G401 (cell line): ENCODE results near the gene GPR146. TPM values are rescaled to one million over a fixed set of nuclear protein-coding genes. Genes with fewer than 3 reads are reported as not detected.
"Not testable (repeated sequence)": the region's sequence is repeated elsewhere in the genome, so short reads cannot be mapped to it uniquely, and the experiment has no call there.

Experiments
- DNase-seq: peaks from one replicate; pipeline ENCODE4 v3.0.0-alpha.2; 2015; ENCODE audit warnings: low spot score
- in situ Hi-C: cut with HindIII; loops from 2 replicates; pipeline ENCODE4 v1.10.0; 2016; ENCODE audit warnings: low sequenced_read_pairs, mixed read lengths
- total RNA-seq: library from RNA; depleted of rRNA; stranded (reverse); fragments of >200 nt; shearing (Covaris generic); gene quantifications from 2 replicates; pipeline ENCODE4 v1.2.3, GENCODE V29; 2014

The GPR146 gene
- total RNA-seq, 1 experiment from 2014 or later, result 1.2 TPM

DNA sequence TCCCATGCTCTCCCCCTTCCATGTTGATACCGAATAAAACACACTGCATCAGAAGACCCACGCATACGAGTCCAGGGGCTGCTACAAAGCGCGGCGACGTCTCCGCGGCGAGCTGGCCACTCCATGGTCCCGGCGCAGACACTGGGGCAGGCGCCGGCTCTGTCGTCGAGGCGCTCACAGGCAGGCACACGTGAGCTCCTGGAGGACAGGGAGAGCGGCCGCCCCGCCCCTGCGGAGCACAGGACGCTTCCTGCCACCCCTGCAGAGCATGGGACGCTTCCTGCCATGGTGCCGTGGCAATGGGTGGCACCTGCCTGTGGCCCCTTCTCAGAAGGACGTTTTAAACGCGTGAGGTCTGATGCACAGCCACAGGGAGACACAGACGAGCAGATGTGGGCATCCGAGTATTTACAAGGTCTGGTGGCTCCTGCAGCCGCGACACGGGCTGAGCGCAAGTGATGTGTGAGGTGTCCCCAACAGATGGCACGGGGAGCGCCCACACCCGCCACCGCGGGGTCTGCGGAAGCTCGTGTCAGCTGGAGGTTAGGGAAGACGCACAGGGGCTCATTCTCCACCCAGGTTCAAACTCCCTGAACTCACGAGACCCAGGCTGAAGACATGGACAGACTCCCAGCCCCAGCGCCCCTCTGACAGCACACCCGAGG is 21.4 kb upstream of the GPR146 start:
- DNase-seq, result no peak
- in situ Hi-C loops, result no loop called here

DNA sequence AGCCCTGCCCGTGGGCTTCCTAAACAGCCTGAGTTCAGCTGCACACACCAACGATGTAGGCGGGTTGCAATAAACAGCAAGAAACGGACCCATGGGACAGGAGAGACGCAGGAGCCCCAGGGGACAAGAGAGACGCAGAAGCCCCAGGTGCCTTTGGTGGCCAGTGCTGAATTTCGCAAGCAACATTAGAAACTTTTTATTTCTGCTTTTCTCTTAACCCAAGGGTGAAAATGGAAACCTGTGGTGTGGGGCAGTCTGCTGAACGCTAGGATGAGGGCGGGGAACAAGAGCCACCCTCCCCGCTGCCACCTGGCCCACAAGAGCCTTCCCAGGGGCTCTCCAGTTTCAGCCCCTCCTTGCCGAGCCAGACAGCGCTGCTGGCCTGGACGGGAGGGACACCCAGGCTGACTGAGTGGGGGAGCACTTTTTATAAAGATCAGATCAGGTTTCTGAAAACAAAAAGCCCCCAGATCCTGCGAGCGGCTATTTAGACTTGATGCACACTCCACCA is 20.0 kb upstream of the GPR146 start:
- DNase-seq, result no peak
- in situ Hi-C loops, result no loop called here

DNA sequence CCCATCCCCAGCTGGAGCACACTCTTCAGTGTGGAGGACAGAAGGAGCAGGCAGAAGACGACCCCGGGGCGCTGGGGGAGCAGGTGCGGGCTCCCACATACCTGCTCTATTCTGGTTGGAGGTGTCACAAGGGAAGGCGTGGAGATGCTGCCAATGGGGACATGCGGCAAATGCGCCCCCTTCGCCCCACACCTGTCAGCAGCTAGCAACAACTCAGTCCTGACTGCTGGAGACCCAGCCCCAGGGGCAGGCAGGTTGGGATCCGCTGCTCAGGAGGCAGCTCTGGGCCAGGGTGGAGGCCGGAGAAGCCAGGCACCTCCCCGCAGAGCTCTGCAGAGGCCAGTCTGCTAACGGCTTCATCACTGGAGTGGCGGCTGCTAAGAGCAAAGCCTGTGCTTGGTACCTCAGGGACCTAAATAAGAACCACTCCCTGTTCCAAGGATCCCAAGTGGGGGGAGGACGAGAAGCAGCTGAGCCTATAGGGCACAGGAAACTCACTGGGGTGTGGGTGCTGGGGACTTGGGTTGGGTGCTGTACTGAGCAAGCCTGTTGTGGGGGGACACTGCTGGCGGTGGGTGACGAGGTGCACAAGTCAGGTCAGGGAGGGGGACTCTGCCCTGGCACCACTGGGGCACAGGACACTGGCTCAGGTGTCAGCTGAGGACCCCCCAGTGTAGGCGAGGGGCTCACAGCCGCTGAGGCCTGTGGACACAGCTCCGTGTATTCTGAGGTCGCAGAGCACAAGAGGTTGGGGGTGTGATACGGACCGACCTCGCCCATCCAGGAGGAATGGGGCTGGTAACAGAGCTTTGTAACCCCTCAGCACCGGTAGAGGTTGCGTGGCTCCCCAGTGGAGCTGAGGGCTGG is 19.2 kb upstream of the GPR146 start:
- in situ Hi-C loops, result no loop called here
- DNase-seq, result peak; percentile 16

DNA sequence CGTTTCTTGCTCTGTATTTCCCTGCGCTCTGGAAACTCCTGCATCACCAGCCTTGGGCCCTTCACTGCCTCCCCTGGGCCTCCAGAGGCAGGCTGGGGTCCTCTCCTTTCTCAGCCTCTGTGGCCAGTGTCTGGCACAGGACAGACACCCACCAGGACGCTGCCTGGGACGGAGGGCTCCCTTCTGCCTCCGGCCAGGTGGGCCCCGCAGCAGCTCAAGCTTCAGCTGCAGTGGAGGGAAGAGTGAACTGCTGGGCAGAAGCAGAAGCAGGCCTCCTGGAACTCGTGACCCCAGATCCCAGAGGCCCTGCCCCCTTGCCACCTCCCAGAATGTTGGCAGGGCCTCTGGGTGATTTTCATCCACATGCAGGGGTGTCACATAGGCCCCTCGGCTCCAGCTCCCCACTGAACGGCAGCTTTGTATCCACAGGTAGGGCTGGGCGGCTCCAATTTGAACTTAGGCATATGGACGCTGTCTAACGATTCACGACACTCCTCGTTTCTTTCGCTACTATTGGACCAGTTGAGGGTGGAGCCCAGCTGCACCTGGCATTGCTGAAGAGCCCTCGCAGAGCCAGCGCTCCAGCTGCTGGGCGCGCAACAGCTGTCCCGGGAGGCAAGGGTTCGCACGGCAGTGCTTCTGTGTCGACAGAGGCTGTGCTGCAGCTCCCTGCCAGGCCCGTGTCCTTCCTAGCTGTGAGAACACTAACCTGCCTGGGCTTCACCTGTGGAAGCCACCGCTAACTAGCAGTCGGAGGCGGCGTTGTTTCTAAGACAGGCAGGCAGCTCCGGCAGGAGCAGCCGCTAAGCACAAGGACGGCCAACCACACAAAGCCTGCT is 18.4 kb upstream of the GPR146 start:
- peak; percentile 53 for DNase-seq
- in situ Hi-C loops, result no loop called here

DNA sequence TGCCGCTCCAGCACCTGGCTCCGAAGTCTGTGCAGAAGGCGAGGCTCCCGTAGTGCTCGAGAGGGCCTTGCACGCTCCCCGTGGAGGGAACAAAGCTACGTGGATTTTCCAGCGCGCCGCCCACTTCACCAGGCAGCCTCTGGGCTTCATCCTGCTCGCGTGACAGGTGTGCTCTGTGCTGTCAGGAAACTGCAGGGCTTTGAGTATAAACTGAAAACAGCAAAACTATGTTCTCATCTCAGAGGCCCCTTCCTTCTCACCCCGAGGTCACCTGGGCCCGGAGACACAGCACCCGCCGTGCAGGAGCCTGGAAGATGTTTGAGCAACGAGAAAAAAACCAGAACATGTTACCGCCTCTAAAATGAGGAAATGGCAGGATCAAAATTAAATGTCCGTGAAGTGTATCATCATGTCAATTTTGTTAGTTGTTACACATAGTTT is 17.6 kb upstream of the GPR146 start:
- in situ Hi-C loops, result no loop called here
- DNase-seq, result peak; percentile 38

DNA sequence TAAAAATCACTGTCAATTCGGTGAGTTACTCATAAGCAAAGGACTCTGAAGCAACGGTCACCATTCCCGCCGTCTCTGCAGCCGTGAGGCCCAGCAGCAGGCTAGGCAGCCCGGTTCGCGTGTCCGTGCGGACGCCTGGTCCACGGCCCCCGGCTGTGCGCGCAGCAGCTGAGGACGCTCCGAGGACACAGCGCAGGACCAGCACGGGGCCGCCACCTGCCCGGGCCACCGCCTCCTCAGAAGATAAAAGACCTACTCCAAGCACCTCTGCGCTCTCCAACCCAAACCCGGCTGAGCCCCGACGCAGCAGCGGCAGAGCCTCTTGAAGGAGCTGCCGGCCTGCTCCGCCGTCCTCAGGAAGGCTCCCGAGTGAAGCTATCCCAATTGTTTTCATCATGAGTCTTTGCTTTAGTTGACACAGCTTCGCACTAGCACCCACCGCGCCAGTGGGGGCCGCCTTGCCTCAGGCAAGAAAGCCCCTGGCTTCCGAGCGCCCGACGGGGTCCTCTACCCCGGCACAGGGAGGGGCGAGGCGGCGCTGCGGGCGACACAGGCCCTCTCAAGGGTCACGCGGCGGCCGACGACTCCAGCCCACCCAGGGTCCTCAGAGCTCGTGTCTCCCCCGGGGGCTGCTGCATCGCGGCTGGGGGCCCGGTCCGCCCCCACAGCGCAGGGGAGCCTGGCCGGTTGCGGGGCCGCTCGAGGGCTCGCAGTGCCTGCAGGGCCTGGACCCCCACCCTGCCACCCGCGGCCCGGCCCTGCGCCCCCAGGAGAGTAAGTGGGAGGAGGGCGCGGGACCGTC is 16.9 kb upstream of the GPR146 start:
- in situ Hi-C loops, result no loop called here
- peak; percentile 54 for DNase-seq

DNA sequence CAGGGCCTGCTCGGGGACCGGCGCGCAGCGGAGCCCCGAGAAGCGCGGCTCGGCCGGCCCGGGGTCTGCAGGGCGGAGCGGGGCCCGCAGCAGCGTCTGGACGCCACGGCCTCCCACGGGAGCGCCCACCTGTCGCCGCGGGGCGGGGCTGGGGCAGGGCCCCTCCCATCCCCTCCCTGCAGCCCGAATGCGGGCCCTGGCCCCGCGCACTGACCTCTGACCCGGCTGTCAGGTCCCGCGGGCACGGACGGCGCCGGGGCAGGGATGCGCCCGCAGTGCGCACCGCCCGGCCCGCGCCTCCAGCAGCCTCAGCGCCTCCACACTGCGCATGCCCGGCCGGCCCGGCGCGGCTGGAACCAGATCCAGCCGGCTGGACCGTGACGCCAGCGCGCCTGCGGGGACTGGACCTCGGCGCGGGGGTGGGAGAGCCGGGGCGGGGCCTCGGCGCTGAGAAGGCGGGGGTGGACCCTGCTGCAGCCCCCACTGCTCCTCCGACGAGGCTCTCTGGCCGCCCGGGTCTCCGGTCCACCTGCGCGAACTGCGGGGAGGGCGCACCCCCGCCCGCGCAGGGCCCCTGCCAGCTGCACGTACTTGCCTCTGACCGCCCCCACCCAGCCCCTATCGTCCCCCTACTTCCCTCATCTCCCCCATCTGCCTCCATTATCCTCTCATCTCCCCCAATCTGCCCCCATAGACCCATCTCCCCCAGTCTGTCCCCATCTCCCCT is 16.1 kb upstream of the GPR146 start:
- in situ Hi-C loops, result no loop called here
- DNase-seq, result peak; percentile 84

DNA sequence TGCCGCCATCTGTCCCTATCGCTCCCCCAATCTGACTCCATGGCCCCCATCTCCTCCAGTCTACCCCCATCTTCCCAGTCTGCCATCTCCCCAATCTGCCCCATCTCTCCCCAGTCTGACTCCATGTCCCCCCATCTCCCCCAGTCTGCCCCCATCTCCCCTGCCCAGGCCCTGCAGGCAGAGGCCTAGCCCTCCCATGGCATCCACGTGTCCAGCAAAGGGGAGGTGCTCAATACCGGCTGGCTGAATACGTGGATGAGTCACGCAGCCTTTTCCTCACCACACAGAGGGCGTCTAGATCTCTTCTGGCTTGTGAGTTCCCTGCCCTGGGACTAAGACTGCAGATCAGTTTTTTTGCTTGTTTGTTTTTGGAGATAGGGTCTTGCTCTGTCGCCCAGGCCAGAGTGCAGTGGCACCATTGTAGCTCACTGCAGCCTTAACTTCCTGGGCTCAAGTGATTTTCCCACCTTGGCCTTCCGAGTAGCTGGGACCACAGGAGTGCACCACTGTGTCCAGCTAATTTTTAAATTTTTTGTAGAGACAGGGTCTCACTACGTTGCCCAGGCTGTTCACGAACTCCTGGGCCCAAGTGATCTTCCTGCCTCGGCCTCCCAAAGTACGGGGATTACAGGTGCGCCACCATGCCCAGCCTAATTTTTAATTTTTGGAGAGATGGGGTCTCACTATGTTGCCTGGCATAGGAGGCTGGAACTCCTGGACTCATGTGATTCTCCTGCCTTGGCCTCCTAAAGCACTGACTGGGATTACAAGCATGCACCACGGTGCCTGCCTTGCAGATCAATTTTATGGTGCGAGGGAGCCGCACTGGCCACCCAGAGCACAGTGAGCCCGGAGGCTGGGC is 15.3 kb upstream of the GPR146 start:
- in situ Hi-C loops, result no loop called here
- peak; percentile 90 for DNase-seq

DNA sequence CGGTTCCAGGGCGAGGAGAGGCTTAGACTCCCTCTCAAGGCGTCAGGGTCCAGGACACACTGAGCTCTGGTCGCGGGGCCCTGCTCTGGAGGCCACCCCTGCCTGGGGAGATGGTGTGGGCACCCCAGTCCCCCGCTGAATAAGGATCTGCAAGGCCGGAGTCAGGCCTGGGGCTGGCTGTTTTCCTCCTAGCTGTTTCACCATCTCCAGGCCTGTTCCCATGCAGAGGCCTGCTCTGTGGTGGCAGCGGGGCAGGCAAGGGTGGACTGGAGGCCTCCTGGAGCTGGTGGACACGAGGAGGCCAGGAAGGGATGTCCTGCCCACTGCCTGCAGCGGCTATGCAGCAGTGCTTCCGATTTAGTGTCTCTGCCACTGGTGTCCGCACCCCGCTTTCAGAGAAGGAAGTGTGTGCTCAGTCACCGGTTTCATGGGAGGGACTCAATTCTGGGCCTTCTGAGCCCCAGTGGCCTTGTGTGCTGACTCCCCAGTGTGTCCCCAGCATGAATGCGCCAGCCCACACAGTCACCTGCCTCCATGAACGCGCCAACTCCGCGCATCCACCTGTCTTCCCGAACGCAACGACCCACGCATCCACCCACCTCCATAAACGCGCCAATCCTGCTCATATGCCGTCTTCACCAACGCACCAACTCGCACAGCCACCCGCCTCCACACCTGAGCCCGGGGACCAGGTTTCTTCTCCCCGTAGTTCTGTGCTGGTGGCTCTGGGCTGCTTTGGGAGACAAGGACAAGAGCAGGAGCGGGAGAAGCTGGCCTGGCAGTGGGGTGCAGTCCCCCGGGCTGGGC is 14.5 kb upstream of the GPR146 start:
- in situ Hi-C loops, result no loop called here

DNA sequence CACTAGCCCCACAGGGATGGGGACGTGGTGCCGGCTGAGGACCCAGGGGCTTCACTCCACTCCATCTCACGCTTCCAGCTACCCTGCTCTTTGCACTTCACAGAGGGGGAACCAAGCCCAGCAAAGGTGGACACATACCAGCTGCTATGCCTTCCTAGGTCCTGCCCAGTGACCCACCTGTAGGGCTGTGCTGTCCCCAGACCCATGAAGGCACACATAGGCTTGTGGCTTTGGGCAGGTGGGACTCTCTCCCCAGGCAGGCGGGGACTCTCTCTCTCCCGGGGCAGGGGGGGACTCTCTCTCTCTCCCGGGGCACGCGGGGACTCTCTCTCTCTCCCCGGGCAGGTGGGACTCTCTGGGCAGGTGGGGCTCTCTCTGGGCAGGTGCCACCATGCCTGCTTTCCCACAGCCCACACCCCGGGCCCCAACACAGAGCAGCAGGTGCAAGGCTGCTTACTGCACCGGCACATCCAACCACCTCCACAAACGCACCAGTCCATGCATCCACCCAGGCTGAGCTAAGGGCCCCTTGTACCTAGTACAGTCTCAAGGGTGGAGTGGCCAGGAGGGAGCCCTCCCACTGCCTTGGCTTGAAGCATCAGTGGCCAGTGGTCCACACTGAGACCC is 13.8 kb upstream of the GPR146 start:
- DNase-seq, result no peak
- in situ Hi-C loops, result no loop called here

More for the DNA sequence above, 14.5 kb upstream of the GPR146 start:
- no peak for DNase-seq

DNA sequence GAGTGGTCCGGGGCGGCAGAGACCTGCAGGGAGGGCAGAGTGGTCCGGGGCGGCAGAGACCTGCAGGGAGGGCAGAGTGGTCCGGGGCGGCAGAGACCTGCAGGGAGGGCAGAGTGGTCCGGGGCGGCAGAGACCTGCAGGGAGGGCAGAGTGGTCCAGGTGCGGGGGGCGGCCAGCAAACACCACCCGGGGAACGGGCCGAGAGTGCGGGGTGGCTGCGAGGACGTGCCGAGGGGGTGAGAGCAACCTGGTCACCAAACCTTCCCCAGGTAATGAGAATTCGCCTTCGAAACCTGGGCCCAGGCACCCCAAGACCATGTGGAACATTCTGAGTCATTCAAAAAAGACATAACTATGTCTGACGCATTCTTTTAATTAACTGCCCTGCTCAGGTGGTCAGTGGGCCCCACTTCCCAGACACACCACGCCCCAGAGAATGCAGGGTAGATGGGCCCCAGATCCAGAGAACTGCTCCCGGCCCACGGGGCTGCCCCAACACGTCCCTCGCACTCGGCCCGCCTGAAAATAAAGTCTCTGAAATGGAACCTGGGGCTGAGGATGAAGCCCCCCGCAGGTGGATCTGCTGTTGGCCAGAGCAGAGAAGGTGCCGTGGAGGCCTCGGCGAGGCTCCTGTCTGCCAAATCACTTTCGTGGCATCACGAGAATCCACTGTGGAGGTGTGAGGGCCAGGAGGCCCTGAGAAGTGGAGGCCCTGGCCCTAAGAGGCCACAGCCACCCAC is 12.5 kb upstream of the GPR146 start:
- in situ Hi-C loops, result no loop called here
- no peak for DNase-seq

DNA sequence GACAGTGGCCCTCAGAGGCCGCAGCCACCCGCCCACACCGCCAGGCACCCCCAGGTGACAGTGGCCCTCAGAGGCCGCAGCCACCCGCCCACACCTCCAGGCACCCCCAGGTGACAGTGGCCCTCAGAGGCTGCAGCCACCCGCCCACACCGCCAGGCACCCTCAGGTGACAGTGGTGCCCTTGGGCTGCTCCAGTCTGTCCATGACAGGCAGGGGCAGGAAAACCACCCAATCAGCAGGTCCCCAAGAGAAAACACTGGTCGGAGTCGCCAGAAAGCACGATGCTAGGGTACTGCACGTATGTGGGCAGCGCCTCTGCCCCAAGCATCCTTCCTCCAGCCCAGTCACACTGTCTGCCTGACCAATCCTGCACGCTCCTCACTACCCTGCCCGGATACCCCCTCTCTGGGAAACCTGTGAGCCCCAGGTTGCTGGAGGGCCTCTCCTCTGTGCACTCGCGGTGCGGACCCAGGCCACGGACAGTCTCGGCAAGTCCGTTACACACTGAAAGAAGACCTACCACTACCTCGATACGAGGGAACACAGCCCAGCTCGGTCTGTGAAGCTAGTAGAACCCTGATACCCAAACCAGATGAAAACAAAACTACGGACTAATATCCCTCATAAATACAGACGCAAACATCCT is 11.7 kb upstream of the GPR146 start:
- in situ Hi-C loops, result no loop called here
- DNase-seq, result no peak

DNA sequence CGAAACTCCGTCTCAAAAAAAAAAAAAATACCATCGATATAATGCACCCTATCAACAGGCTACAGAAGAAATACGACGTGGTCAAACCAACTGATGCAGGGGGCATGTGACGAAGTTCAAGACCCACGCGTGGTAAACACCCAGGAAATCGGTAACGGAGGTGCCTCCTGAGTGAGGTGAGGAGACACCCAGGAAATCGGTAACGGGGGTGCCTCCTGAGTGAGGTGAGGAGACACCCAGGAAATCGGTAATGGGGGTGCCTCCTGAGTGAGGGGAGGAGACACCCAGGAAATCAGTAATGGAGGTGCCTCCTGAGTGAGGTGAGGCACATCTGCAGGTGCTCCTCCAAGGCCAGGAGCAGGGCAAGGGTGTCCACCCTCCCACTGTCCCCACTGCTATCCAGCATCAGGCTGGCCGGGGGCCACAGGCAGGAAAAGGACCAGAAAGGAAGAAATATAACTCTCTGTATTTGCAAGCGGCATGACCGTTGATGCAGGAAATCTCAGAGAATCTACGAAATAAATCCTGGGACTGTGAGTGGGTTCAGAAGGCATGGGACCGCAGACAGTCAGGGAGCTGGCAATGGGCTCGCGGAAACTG is 10.7 kb upstream of the GPR146 start:
- DNase-seq, result no peak
- in situ Hi-C loops, result no loop called here

DNA sequence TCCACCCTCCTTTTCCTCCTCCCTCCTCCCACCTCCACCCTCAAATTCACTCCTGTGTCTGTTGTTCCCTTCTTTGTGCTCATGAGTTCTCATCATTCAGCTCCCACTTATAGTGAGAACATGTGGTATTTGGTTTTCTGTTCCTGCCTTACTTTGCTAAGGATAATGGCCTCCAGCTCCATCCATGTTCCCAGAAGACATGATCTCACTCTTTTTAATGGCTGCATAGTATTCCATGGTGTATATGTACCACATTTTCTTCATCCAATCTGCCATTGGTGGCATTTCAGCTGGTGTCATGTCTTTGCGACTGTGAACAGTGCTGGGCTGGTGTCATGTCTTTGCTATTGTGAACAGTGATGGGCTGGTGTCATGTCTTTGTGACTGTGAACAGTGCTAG is 9.6 kb upstream of the GPR146 start:
- DNase-seq, in situ Hi-C loops: not testable (repeated sequence)
